Measurements from ENCODE around the gene ANO2.

ANO2 gene

GRCh38 chr12:5656836-5657235, 288.2 kb downstream of the ANO2 start:
- DNase-seq (ENCODE audit: extremely low read depth, low read depth), result no peak
- TF ChIP-seq CTCF (IDR thresholded peaks at IDR 0.05; ENCODE audit: low read depth, low read length), result no peak

- TF ChIP-seq CTCF (IDR thresholded peaks at IDR 0.05; ENCODE audit: low read depth, low read length), result no peak
- no peak for DNase-seq (ENCODE audit: extremely low read depth, low read depth)
Measured at GRCh38 chr12:5655120-5655519, 289.9 kb downstream of the ANO2 start.

GRCh38 chr12:5654019-5654418, 291.0 kb downstream of the ANO2 start:
- TF ChIP-seq CTCF (IDR thresholded peaks at IDR 0.05; ENCODE audit: low read depth, low read length), result no peak
- no peak for DNase-seq (ENCODE audit: extremely low read depth, low read depth)

- TF ChIP-seq CTCF (IDR thresholded peaks at IDR 0.05; ENCODE audit: low read depth, low read length), result no peak
Measured at GRCh38 chr12:5650829-5651461, 294.1 kb downstream of the ANO2 start.

GRCh38 chr12:5650281-5650680, 294.8 kb downstream of the ANO2 start:
- no peak for DNase-seq (ENCODE audit: extremely low read depth, low read depth)
- no peak for TF ChIP-seq CTCF (IDR thresholded peaks at IDR 0.05; ENCODE audit: low read depth, low read length)

More at GRCh38 chr12:5650829-5651461, 294.1 kb downstream of the ANO2 start:
- no peak for DNase-seq (ENCODE audit: extremely low read depth, low read depth)

- TF ChIP-seq CTCF (IDR thresholded peaks at IDR 0.05; ENCODE audit: low read depth, low read length), result peak; percentile 51
- DNase-seq (ENCODE audit: extremely low read depth, low read depth), result no peak
Measured at GRCh38 chr12:5648692-5649359, 296.2 kb downstream of the ANO2 start.

- no peak for TF ChIP-seq CTCF (IDR thresholded peaks at IDR 0.05; ENCODE audit: low read depth, low read length)
Measured at GRCh38 chr12:5643266-5643665, 301.8 kb downstream of the ANO2 start.

More at GRCh38 chr12:5643266-5643665, 301.8 kb downstream of the ANO2 start:
- DNase-seq (ENCODE audit: extremely low read depth, low read depth), result no peak
